Stomach (tissue), 4 donors: ENCODE results near the gene DDIAS.

Source experiments
- EP300 ChIP-seq: sonication (generic); formaldehyde crosslinking; IDR thresholded peaks from one replicate; pipeline ENCODE4 v1.6.1; 2017; ENCODE audit warnings: antibody characterized with exemption
- POLR2A ChIP-seq, 4 donors: fragments of 450-650 bp; IDR thresholded peaks; one replicate each; pipeline ENCODE4 v1.6.1; 2016; ENCODE audit warnings: antibody characterized with exemption in 4 of 4, control low read depth in 2 of 4, mild to moderate bottlenecking in 1 of 4, moderate library complexity in 1 of 4
- POLR2AphosphoS5 ChIP-seq, 3 donors: sonication (generic); formaldehyde crosslinking; IDR thresholded peaks; one replicate each; pipeline ENCODE4 v1.6.1; 2016; ENCODE audit warnings: antibody characterized with exemption in 3 of 3
- TF ChIP-seq, protein P1 (sequence below), 7 experiments: fragments of 450-650 bp in 4 of 7; fragments of 200-600 bp in 3 of 7; sonication (generic) in 3 of 7; IDR thresholded peaks; one replicate each; pipeline ENCODE4 v1.5.1; 2016 to 2019; ENCODE audit warnings: antibody characterized with exemption in 7 of 7, control low read depth in 2 of 7, mild to moderate bottlenecking in 1 of 7

DNA sequence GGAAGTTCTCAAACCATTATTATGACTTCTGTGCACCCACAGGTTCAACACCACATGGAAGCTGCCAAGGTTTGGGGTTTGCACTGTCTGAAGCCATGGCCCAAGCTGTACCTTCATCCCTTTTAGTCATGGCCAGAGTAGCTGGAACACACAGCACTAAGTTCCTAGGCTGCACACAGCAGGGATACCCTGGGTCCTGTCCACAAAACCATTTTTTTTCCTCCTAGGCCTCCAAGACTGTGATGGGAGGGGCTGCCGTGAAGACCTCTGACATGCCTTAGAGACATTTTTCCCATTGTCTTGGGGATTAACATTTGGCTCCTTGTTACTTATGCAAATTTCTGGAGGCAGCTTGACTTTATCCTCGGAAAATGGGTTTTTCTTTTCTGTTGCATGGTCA, 42.7 kb downstream of the DDIAS start:
- TF ChIP-seq, protein P1, sequence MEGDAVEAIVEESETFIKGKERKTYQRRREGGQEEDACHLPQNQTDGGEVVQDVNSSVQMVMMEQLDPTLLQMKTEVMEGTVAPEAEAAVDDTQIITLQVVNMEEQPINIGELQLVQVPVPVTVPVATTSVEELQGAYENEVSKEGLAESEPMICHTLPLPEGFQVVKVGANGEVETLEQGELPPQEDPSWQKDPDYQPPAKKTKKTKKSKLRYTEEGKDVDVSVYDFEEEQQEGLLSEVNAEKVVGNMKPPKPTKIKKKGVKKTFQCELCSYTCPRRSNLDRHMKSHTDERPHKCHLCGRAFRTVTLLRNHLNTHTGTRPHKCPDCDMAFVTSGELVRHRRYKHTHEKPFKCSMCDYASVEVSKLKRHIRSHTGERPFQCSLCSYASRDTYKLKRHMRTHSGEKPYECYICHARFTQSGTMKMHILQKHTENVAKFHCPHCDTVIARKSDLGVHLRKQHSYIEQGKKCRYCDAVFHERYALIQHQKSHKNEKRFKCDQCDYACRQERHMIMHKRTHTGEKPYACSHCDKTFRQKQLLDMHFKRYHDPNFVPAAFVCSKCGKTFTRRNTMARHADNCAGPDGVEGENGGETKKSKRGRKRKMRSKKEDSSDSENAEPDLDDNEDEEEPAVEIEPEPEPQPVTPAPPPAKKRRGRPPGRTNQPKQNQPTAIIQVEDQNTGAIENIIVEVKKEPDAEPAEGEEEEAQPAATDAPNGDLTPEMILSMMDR (IDR thresholded peaks at IDR 0.05) = no peak
- TF ChIP-seq POLR2AphosphoS5 (IDR thresholded peaks at IDR 0.05) (no peak), POLR2A (IDR thresholded peaks at IDR 0.05) (no peak), EP300 (no peak)
